DMS53 treated with DMSO at 0.1 percent for 48 hours (cell line): Measurements from ENCODE around the gene HK3.

Experiments used
- DNase-seq: peaks from one replicate; lab custom pipeline; 2025; ENCODE audit not compliant: unreplicated experiment; lab: John Stamatoyannopoulos, UW

Gene HK3

DNA sequence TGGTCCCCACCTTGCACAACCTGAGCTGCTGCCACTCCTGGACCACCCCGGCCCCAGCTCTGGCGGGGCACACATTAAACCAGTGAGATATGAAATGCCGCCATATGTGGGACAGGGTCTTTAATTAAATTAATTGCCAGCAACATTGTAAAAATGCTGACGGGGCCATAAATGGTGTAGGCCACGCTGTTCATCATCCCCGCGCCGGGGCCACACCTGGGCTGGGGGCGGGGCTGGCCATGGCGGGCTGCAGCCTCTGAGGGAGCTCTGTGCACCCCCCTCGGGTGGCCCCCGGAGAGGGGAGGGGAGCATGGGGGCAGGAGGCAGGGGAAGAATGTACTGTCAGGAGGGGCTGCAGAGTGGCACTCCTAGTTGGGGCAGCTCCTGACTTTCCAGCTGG, 47.8 kb downstream of the HK3 start:
- no peak for DNase-seq

DNA sequence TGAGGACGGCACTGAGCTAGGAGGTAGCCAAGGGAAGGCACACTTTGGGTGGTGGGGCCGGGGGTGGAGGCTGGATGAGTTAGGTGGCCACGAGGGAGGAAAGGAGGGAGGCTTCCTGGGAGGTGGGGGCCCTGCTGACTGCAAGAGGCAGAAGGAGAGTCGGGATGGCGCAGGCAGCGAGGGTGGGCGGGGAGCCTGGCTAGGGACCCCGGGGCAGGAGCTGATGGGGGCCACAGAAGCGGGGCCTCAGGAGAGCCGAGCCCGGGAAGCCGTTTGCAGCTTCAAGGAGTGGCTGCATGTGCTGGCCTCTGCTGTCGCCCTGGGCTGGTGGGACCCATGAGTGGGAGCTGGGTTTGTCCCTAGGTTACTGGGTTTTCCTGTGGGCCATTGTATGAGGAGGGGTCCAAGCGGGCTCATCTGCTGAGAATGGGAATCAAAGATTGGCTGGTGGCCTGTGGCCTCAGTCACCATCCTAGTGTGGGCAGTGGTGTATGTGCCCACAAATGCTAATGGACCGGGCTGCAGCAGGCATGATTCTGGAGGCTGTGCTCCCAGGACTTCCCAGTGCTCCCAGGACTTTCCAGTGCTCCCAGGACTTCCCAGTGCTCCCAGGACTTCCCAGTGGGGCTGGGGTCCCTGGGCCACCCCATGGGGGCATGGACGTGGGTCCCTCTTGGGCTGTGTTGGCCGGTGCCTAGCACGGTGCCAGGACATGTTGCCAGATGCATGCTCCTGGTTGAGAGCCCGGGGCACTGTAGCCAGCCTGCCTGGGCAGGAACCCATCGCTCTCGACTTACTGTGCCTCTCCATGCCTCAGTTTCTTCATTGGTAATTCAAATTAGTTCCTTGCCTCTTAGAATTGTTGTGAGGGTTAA, 48.5 kb downstream of the HK3 start:
- no peak for DNase-seq

DNA sequence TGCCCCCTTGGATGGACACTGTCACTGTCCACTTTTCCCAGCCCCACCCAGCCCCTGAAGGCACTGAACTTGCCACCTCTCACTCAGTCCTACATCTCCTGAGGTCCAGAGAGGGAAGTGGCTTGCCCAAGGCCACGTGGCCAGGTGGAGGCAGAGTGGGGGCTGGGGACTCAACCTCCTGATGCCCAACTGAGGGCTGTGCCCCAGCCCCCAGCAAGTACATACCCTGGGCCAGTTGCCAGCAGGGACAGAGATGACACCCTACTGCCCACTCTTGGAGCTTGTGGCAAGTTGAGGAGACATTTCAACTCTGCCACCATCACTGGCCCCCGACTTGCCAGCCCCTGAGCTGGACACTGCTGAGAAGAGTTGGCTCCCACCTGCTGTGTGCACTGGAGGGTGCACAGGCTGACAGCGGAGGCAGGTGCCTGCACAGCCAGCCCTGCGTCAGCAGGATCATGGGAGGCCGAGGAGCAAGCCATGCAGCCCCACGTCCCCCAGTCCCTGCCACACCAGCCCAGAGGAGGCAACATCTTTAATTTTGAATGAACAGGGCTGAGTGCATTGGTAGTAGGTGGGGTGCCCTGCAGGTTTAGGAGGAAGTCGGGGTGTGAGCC, 49.4 kb downstream of the HK3 start:
- DNase-seq, result no peak

DNA sequence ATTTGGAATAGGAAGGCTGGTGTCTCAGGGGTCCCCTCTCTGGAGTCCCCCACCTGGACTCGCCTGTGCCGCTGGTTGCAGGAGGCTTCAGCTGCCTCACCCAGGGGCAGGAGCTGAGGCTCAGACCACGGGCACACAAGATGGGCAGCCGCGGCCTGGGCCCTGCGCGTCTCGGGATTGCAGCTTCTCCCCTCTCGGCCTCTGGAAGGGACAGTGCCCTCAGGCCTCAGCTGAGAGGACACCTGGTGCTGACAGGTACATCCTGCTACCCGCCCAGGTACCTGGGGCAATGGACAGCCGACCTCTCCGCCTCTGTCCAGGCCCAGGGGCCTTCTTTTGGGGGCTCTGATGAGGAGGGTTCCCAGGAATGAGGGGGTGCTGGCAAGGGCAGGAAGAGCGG, 50.5 kb downstream of the HK3 start:
- no peak for DNase-seq

DNA sequence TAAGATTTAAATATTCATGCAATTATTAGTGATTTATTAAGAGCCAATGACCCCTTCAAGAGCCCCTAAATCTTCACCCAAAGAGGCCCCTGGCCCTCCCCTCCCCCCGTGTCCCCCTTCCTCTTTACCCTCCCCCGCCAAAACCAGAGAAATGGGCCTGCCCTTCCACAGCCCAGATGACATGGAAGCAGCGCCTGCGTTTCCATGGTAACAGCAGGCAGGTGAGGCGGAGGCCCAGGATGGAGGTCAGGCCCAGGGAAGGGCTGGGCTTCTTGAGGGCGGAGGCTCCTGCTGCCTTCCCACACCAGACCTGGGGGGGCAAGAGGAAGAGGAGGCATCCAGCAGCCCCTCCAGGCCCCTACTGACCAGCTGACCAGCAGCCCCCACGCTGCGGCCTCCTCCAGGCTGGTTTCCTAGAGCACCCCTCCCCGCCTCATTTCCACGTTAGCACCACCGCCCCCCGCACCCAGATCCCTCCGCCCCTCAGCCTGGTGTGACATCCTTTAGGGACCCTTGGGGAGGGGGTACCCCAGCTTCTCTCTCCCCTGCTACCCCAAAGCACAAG, 51.3 kb downstream of the HK3 start:
- DNase-seq, result no peak

DNA sequence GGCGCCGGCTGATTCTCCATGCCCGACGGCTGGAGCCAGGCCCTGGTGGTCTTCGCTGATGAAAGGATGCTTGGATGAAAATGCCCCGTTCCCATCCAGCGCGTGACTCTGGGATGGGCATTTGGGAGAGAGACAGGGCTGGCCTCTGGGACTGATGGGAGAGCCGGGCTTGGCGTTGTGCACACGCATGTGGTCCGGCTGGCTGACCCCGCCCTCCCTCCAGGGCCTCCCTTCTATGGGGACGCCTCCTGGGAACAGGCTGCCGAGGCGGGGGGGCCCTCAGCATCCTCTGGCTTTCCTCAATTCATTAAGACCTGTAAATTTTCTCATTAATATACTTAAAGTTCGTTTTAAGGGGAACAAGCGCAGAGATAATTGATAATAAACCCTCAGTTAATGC, 52.0 kb downstream of the HK3 start:
- DNase-seq, result no peak

DNA sequence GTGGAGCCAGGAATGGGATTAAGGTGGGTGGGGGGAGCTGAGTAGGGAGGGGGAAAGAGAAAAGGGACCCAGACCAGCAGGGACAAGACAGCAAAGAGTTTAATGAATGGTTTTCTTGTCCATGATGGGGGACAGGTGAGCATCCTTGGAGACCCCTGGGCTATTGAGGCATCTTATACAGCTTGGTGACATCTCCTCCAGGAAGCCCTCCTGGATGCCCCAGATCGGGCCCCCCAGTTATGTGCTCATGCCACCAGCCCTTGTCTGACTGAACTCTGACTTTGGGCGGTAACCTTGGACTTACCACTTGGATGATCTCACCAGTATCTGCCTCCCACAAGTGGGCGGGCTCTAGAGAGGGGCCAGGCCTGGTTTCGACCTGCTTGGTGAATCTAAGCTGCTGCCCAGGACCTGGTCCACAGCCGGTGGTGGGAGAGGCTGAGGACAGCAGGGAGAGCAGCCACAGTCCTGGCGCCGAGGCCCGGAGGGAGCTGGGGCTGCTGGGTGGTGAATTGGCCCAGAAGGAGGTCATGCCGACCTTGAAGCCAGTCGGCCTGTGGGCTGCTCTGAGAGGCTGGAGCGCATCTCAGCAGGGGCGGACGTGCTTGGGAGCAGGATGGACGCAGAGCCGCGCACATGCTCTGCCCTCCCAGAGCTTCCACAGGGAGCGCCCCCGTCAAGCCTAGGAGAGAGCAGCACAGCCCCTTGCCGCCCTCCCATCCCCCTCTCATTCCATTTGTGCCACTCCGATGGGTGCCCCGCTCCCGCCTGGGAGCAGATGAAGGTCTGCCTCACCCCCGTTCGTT, 52.6 kb downstream of the HK3 start:
- no peak for DNase-seq

DNA sequence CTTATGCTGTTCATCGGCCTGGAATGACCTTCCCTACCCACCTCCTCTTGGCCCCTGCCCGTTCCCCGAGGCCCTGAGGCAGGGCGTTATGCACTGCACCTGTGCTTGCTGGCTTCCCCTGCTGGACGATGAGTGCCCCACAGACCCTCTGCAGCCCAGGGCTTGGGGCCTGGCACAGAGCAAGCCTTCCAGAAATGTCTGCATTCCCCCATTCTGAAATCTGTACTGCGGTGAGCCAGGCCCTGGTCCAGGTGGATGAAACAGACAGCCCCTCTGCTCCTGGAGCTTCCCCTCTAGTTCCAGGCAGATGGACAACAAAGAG, 53.8 kb downstream of the HK3 start:
- no peak for DNase-seq

DNA sequence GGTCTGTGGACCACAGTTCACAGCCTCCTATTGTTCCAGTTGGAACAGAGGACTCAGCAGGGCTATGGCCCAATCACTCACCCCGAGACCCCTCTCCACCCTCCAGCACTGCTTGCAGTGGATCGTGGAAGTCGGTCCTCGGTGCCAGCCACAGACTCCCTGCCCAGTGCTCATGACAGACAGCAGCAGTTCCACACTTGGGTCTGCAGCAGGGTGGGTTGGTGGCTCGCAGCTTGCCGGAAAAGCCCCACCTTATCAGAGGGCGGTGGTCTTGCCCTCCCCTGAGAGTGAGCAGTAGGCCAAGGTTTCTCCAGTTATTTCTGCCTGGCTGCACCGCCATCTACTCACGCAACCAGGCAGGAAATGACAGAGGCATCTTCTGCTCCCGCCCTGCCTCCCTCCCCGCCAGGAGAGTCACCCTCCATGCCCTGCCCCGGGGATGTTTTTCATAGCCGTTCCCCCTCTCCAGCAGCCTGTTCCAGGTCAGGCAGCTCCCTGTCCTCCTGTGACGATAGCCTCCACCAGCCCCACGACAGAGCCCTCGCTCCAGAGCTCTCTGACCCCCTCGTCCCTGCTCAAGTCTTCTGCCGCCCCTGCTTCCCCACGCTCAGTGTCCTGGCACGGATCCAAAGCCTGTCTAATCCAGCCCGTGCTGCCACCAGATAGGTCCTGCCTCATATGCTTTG, 54.3 kb downstream of the HK3 start:
- DNase-seq, result no peak

DNA sequence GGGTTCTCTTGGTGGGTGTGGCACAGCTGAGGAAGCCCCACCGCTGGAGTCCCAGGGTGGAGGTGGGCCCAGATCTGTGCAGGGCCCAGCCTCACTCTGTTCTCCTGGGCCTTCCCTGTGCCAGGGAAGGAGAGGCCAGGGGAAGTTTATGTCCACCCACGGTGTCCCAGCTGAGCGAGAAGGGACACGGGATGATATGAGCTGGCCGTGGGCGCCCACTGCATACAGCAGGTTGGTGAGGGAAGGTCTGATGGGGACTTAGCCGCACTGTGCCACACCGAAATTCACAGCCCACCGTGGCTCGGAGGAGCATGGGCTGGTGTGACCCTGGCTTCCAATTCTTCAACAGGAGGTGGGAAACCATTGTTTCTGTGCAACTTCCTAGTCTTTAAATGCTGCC, 54.9 kb downstream of the HK3 start:
- no peak for DNase-seq

DNA sequence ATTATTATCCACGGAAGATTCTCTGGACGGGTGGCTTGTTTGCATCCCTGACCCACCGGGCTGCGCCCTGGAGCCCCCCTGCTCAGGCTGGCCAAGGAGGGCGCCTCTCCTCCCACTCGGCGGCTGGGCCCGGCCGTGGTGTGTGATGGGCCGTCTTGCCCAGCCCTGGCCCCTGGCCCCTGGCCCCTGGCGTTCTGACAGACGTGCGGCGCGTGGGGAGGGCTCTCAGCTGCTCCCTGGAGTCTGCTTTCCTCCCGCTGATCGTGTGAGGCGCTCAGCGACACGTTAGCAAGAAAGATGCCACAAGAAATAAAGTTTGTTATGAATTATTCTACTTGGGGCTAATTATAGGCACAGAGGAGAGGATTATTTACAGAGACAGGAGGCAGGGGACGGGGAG, 55.5 kb downstream of the HK3 start:
- no peak for DNase-seq

DNA sequence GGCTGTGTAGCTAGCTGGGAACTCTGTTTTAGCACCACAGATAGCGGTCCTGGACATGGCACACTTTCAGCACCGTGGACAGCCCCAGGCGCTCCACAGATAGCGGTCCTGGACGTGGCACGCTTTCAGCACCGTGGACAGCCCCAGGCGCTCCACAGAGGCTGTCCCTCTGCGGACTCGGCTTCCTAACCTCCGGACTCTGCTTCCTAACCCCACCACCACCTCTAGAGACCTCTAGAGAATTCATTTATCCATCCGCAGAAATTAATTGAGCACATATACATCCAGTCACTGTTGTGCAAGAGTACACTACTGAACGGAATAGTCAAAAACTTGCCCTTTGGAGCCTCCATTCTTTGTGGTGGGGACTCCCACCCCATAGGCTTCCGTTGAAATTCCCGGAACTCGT, 61.4 kb downstream of the HK3 start:
- no peak for DNase-seq

DNA sequence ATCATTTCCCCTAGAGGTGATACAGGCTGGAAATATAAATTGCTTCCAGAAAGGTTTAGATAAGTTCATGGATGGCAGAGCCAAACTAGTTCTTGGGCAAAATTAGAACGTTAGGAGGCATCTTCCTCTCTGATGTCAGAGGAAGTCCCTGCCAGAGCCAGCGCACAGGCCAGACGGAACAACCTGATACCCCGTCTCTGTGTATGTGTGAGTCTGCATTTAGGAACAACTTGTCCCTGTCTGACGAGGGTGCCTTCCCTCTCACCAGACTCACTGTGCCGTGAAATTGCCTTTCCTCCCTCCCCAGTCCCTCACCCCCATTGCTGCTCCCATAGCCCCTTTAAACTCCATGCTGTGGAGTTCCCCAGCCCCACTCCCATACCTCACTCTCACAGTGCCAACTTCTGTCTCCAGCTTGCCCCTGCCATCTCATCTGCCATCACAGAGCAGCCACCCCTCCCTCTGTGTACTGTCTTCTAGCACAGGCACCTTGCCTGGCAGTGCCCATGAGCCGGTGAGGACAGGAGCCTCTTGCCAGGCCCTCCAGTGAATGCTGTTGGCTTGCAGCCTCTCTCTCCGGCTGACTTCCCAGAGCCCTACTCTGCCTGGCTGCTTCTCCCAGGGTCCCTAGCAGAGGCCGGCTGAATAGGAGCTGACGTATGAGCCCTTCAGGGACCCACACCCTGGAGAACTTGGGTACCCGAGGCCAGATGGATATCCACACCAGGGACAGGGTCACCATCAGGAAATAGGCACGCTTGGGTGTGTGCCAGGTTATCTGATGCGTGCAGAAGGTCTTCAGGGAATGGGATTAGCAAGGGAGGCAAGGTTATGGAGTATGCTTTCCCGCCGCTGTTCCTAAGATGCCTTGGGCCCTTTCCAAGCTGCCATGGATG, 62.1 kb downstream of the HK3 start:
- DNase-seq, result no peak

DNA sequence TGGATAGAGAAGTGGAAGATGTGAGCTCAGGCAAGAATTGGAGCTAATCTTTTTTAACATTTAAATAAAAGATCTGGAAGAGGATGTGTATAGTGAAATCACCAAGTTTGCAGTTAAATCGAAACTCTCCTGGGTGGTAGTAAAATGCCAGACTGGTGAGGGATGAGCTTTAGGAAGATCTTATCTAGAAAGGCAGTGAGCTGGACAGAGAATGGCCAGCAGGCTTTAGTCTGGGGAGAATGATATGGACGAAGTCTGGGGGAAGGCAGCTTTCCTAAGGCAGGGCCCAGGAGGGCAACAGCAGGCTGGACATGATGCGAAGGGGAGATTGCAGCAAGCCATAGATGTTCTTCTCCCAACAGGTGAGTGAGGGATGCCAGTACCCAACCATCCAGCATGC, 63.2 kb downstream of the HK3 start:
- no peak for DNase-seq

DNA sequence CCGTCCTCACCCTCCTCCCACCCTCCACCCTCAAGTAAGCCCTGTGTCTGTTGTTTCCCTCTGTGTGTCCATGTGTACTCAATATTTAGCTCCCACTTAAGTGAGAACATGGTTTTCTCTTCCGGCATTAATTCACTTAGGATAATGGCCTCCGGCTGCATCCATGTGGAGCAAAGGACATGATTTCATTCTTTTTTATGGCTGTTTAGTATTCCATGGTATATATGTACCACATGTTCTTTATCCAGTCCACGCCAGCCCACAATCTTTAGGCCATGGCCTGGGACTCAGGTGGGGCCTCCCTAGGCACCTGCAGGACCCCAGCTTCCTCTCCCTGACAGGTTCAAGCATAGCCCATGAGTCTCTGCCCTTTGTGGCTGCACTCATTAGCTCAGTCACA, 65.9 kb downstream of the HK3 start:
- DNase-seq, result no peak

DNA sequence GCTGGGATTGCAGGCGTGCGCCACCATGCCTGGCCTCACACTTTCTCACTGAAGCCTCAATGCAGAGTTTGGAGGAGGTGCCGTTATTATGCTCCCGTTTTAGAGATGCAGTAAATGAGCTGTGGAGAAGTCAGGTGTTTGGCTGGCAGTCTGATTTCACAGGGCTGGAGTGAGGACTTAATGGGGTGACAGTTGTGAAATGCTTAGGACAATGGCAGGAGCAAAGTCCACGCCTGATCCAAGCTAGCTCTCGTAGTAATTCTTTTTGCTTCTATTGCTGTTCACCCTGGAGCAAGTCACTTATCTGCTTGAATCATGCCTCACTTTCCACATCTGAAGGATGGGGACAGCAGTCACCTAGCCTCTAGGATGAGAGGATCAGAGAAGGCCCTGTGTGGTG, 67.0 kb downstream of the HK3 start:
- DNase-seq, result no peak

DNA sequence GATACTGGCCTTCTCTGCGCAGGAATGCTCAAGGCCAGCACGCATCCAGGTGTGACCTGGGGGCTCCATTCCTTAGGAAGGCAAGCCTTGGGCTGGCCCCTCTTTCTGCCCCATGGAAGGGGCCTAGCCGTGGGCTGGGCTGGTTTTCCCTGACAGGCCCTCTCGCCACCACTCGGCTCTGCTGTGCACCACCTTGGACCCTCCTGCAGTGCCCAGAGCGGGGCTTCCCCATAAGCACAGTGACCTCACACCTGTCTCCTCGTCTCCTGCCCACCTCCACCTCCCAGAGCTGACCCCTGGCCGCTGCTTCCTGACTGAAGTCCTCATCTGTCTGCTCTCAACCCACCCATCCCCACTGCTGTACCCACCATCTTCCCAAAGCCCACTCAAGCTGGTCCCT, 67.7 kb downstream of the HK3 start:
- no peak for DNase-seq

DNA sequence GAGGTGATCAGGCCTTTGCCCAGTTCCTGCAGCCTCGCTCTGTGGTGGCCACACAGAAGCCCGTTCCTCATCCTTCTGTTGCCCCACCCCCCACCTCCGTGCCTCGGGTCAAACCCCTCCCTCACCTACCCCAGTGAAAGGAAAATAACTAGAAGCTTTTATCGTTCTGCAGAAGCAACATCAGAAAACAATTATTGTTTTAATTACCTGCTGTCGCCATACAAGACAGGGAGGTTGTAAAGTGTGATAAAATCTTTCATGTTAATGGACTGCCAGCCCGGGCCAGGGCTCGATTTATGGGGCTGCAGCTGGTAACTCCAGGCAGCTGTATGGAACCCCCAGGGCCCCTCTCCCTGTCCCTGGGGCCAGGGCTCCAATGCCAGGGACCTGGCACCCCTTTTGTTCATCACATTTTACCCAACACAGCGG, 68.1 kb downstream of the HK3 start:
- DNase-seq, result no peak
